CD4-positive, alpha-beta memory T cell (primary cell): ENCODE measurements around the gene DCTN5. TPM values are rescaled to one million over a fixed set of nuclear protein-coding genes. Genes with fewer than 3 reads are reported as not detected.

Experiments used
- CTCF ChIA-PET: fragments of 350-600 bp; sonication (Branson Sonifier 250); formaldehyde crosslinking; loops from one replicate; lab custom pipeline; 2021; ENCODE audit warnings: inconsistent platforms; ENCODE audit not compliant: partially characterized antibody; lab: Charles Lee
- POLR2A ChIA-PET: fragments of 350-600 bp; sonication (Branson Sonifier 250); formaldehyde crosslinking; loops from one replicate; lab custom pipeline; 2021; ENCODE audit not compliant: partially characterized antibody; lab: Charles Lee
- DNase-seq, 5 donors: peaks; one replicate each; pipeline versions ENCODE4 v3.0.0 to v3.0.0-alpha.2; 2020 to 2022; ENCODE audit warnings: mixed read lengths in 1 of 5
- H3K27ac ChIP-seq: one replicate; pipeline ENCODE4 v1.7.0; 2013; ENCODE audit warnings: low read depth, low read length
- H3K27me3 ChIP-seq: 2 replicates; pipeline ENCODE4 v1.7.0; 2013; ENCODE audit warnings: mild to moderate bottlenecking, low read length, moderate library complexity; ENCODE audit not compliant: insufficient read depth
- H3K36me3 ChIP-seq: 2 replicates; pipeline ENCODE4 v1.7.0; 2013; ENCODE audit warnings: mild to moderate bottlenecking, low read length, moderate library complexity; ENCODE audit not compliant: insufficient read depth
- H3K4me1 ChIP-seq: 2 replicates; pipeline ENCODE4 v1.7.0; 2013; ENCODE audit warnings: mild to moderate bottlenecking, low read length, moderate library complexity; ENCODE audit not compliant: insufficient read depth
- H3K4me3 ChIP-seq, 2 donors: one replicate each; pipeline ENCODE4 v1.7.0; 2013; ENCODE audit warnings: low read length in 2 of 2, mild to moderate bottlenecking in 1 of 2
- H3K9me3 ChIP-seq, 2 donors: one replicate each; pipeline ENCODE4 v1.7.0; 2013; ENCODE audit warnings: low read length in 2 of 2, control low read depth in 1 of 2; ENCODE audit not compliant: control insufficient read depth in 1 of 2
- H3K27ac Mint-ChIP-seq, 7 donors: one replicate each; pipeline ENCODE4 v1.8.0; 2020 to 2021; ENCODE audit warnings: mixed read lengths in 7 of 7, mild to moderate bottlenecking in 6 of 7, inconsistent platforms in 3 of 7, moderate library complexity in 3 of 7
- H3K27me3 Mint-ChIP-seq, 2 donors: one replicate each; pipeline ENCODE4 v1.8.0; 2020 to 2021; ENCODE audit warnings: mixed read lengths in 2 of 2
- H3K36me3 Mint-ChIP-seq, 2 donors: one replicate each; pipeline ENCODE4 v1.8.0; 2020 to 2021; ENCODE audit warnings: mixed read lengths in 2 of 2, inconsistent platforms in 1 of 2, mild to moderate bottlenecking in 1 of 2
- H3K4me1 Mint-ChIP-seq, 4 donors: one replicate each; pipeline ENCODE4 v1.8.0; 2020 to 2021; ENCODE audit warnings: mixed read lengths in 4 of 4, mild to moderate bottlenecking in 1 of 4
- H3K4me3 Mint-ChIP-seq, 8 donors: one replicate each; pipeline ENCODE4 v1.8.0; 2020 to 2021; ENCODE audit warnings: mixed read lengths in 8 of 8, mild to moderate bottlenecking in 7 of 8, moderate library complexity in 6 of 8, inconsistent platforms in 3 of 8
- H3K9me3 Mint-ChIP-seq, 8 donors: one replicate each; pipeline ENCODE4 v1.8.0; 2020 to 2021; ENCODE audit warnings: mixed read lengths in 8 of 8, mild to moderate bottlenecking in 5 of 8, inconsistent platforms in 3 of 8, moderate library complexity in 1 of 8
- intact Hi-C: fragments of 100-400 bp; cut with micrococcal nuclease; formaldehyde crosslinking; loops from one replicate; pipeline ENCODE4 v1.15.1; 2023
- polyA plus RNA-seq, 2 donors: library from polyadenylated mRNA; unstranded; fragments of 300-500 nt; fragmentation: Illumina TruSeq; gene quantifications; one replicate each; pipeline ENCODE4 v1.2.3, GENCODE V29; 2021
- total RNA-seq, 2 experiments: library from RNA; stranded (reverse); gene quantifications; one replicate each; pipeline ENCODE4 v1.2.3, GENCODE V29; 2021

Gene DCTN5
- total and polyA plus RNA-seq, 4 experiments from 2014 or later: 55.8 to 60.2 (median 57.7) TPM

GRCh38 chr16:23651943-23652468 is 10.7 kb downstream of the DCTN5 start:
- POLR2A ChIA-PET: no interaction called here
- peak overlapping the region in 2 of 7 donors; percentile 23 to 29 for H3K27ac Mint-ChIP-seq

DNA sequence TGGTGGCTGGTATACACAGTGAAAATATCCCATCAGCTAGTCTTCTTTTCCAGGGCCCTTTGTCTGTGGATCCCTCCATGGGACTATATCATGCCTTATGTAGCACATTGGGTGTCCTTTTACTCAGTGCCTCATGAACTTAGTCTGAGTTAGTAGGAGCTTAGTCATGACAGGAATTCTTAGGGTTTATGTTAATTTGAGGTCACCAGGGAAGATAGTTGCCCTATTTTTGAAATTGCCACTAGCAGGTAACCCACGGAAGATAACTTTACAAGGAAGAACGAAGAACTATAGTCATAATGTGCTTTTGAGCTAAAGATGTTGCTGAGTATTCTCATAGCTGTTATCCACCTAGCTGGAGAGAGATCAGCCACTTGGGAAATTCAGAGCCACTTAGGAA is 22.7 kb downstream of the DCTN5 start:
- Mint-ChIP-seq H3K27ac (no peak overlapping the region), H3K4me1 (peaks cover 0 to 4% (median under 1%) of the 10 kb centered on the region in 4 donors), H3K9me3 (no peaks in the 10 kb centered on the region), H3K4me3 (no peak overlapping the region), H3K36me3 (peaks cover 90 to 95% of the 10 kb centered on the region in 2 donors), H3K27me3 (no peaks in the 10 kb centered on the region)
- no peak for DNase-seq
- Histone ChIP-seq H3K4me3 (no peak overlapping the region), H3K4me1 (no peaks in the 10 kb centered on the region), H3K9me3 (no peaks in the 10 kb centered on the region), H3K36me3 (peaks cover 88% of the 10 kb centered on the region), H3K27me3 (no peaks in the 10 kb centered on the region), H3K27ac (no peak overlapping the region)
- intact Hi-C loops: no loop called here
- ChIA-PET CTCF (interaction anchor here (1.3 to 1.4 kb wide), 2 partner anchors 14 to 67 kb away, joined by 4 to 6 read pairs; no protein-coding TSS in a partner anchor), POLR2A (no interaction called here)

More at GRCh38 chr16:23651943-23652468, 10.7 kb downstream of the DCTN5 start:
- CTCF ChIA-PET: interaction anchor here (0.7 kb wide), 1 partner anchor 16 kb away, joined by 3 read pairs; no protein-coding TSS in a partner anchor
- no peaks in the 10 kb centered on the region for H3K27me3 ChIP-seq
- H3K9me3 ChIP-seq: no peaks in the 10 kb centered on the region
- intact Hi-C loops: no loop called here
- H3K4me3 Mint-ChIP-seq: no peak overlapping the region
- H3K4me1 ChIP-seq: no peaks in the 10 kb centered on the region
- H3K9me3 Mint-ChIP-seq: no peaks in the 10 kb centered on the region
- no peaks in the 10 kb centered on the region for H3K27me3 Mint-ChIP-seq
- H3K36me3 ChIP-seq: peaks cover 9% of the 10 kb centered on the region
- DNase-seq: no peak
- no peak overlapping the region for H3K4me3 ChIP-seq
- H3K27ac ChIP-seq: no peak overlapping the region
- peaks cover 53 to 59% of the 10 kb centered on the region in 2 donors for H3K36me3 Mint-ChIP-seq
- H3K4me1 Mint-ChIP-seq: peaks cover 13 to 27% (median 24%) of the 10 kb centered on the region in 4 donors

DNA sequence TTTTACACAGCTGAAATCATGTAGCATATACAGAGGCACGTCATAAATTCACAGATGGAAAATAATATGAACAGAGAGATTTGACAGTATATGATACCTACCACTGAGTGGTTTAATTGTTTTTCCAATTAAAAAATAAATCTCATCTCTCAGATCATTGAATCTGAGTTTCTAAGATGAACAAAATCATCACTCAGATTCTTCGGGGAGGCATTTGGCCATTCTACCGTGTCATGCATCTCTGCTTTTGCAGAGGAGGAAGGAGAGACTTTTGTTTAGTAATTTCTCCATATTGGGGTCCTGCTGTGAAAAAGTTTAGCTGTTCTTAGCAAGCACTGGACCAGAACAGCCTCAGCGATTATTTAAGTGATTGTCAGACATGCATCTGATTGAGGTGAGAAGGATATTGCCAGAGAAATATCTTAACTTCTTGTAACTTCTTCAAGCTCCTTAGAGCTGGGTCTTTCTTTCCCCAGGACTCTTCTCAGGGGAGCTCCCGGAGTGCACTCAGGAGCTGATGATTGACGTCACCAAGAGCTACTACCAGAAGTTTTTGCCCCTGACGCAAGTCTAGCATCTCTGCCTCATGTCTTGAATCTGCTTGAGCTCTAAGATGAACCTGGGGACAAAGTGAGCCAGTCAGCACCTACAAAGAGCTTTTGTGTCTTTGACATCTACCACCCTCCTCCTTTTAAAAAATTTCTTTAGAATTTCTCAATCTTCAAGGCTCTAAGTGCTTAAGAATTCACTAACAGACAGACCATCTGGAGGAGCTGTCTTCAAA is 25.5 kb downstream of the DCTN5 start:
- Mint-ChIP-seq H3K27me3 (no peaks in the 10 kb centered on the region), H3K9me3 (no peaks in the 10 kb centered on the region), H3K4me3 (no peak overlapping the region), H3K36me3 (peaks cover 88 to 89% of the 10 kb centered on the region in 2 donors), H3K4me1 (peaks cover 0 to 10% (median 0%) of the 10 kb centered on the region in 4 donors), H3K27ac (no peak overlapping the region)
- no peak overlapping the region for H3K4me3 ChIP-seq
- ChIA-PET CTCF (interaction anchor here (0.9 kb wide), 1 partner anchor 11 kb away, joined by 5 read pairs; no protein-coding TSS in a partner anchor), POLR2A (no interaction called here)
- peaks cover 68% of the 10 kb centered on the region for H3K36me3 ChIP-seq
- H3K27me3 ChIP-seq: no peaks in the 10 kb centered on the region
- intact Hi-C loops: no loop called here
- H3K4me1 ChIP-seq: no peaks in the 10 kb centered on the region
- no peak for DNase-seq
- H3K9me3 ChIP-seq: no peaks in the 10 kb centered on the region
- no peak overlapping the region for H3K27ac ChIP-seq

DNA sequence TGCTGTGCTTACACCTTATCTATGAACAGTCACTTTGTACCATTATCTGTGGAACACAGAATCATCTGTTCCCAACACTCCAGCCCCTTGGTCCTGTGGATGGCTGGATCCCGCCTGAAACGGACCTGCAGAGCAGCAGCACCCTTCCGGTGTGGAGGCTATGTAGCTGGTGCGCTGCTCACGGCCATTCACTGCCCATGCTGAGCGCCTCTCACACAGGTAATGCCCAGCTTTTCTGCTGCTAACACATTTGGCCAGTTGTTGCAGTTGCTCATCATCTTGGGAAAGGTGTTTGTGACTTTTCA is 26.0 kb downstream of the DCTN5 start:
- Mint-ChIP-seq H3K9me3 (no peaks in the 10 kb centered on the region), H3K27ac (no peak overlapping the region), H3K27me3 (no peaks in the 10 kb centered on the region), H3K4me3 (no peak overlapping the region), H3K36me3 (peaks cover 85 to 86% of the 10 kb centered on the region in 2 donors), H3K4me1 (peaks cover 0 to 10% (median 0%) of the 10 kb centered on the region in 4 donors)
- Histone ChIP-seq H3K27ac (no peak overlapping the region), H3K9me3 (no peaks in the 10 kb centered on the region), H3K4me3 (no peak overlapping the region), H3K36me3 (peaks cover 62% of the 10 kb centered on the region), H3K27me3 (no peaks in the 10 kb centered on the region), H3K4me1 (no peaks in the 10 kb centered on the region)
- no peak for DNase-seq
- CTCF ChIA-PET: interaction anchor here (0.9 kb wide), 1 partner anchor 10 kb away, joined by 5 read pairs; no protein-coding TSS in a partner anchor
- intact Hi-C loops: no loop called here
- POLR2A ChIA-PET: no interaction called here

- no peak overlapping the region for H3K4me3 ChIP-seq
- POLR2A ChIA-PET: no interaction called here
- no peaks in the 10 kb centered on the region for H3K27me3 Mint-ChIP-seq
- peak overlapping the region in 1 of 7 donors; percentile 29 for H3K27ac Mint-ChIP-seq
- H3K9me3 Mint-ChIP-seq: no peaks in the 10 kb centered on the region
- no peaks in the 10 kb centered on the region for H3K27me3 ChIP-seq
- DNase-seq: no peak
- intact Hi-C loops: no loop called here
- no peaks in the 10 kb centered on the region for H3K4me1 ChIP-seq
- H3K4me3 Mint-ChIP-seq: no peak overlapping the region
- no peak overlapping the region for H3K27ac ChIP-seq
- CTCF ChIA-PET: interaction anchor here (0.8 kb wide), 2 partner anchors 10 to 17 kb away, joined by 3 read pairs; no protein-coding TSS in a partner anchor
- H3K36me3 ChIP-seq: peaks cover 53% of the 10 kb centered on the region
- peaks cover 0 to 10% (median 0%) of the 10 kb centered on the region in 4 donors for H3K4me1 Mint-ChIP-seq
- no peaks in the 10 kb centered on the region for H3K9me3 ChIP-seq
- H3K36me3 Mint-ChIP-seq: peaks cover 77 to 78% of the 10 kb centered on the region in 2 donors
Measured at GRCh38 chr16:23668225-23668624, 27.0 kb downstream of the DCTN5 start.

- CTCF ChIA-PET: interaction anchor here (0.8 kb wide), 1 partner anchor 9 kb away, joined by 3 read pairs; no protein-coding TSS in a partner anchor
- peaks cover 73 to 74% of the 10 kb centered on the region in 2 donors for H3K36me3 Mint-ChIP-seq
- POLR2A ChIA-PET: no interaction called here
Measured at GRCh38 chr16:23668873-23669272, 27.6 kb downstream of the DCTN5 start.

GRCh38 chr16:23670137-23670776 is 29.0 kb downstream of the DCTN5 start:
- Mint-ChIP-seq H3K27ac (peak overlapping the region in 3 of 7 donors; percentile 1 to 58 (median 36)), H3K4me3 (no peak overlapping the region), H3K27me3 (no peaks in the 10 kb centered on the region), H3K36me3 (peaks cover 59 to 60% of the 10 kb centered on the region in 2 donors), H3K4me1 (peaks cover 0 to 10% (median 0%) of the 10 kb centered on the region in 4 donors), H3K9me3 (no peaks in the 10 kb centered on the region)
- intact Hi-C loops: no loop called here
- Histone ChIP-seq H3K27me3 (no peaks in the 10 kb centered on the region), H3K4me1 (no peaks in the 10 kb centered on the region), H3K36me3 (peaks cover 38% of the 10 kb centered on the region), H3K4me3 (no peak overlapping the region), H3K27ac (no peak overlapping the region), H3K9me3 (no peaks in the 10 kb centered on the region)
- CTCF ChIA-PET: no interaction called here
- POLR2A ChIA-PET: no interaction called here
- no peak for DNase-seq

More at GRCh38 chr16:23668873-23669272, 27.6 kb downstream of the DCTN5 start:
- H3K9me3 ChIP-seq: no peaks in the 10 kb centered on the region
- intact Hi-C loops: no loop called here
- Mint-ChIP-seq H3K4me3 (no peak overlapping the region), H3K9me3 (no peaks in the 10 kb centered on the region), H3K4me1 (peaks cover 0 to 10% (median 0%) of the 10 kb centered on the region in 4 donors), H3K27me3 (no peaks in the 10 kb centered on the region), H3K27ac (no peak overlapping the region)
- no peak overlapping the region for H3K27ac ChIP-seq
- no peak overlapping the region for H3K4me3 ChIP-seq
- H3K27me3 ChIP-seq: no peaks in the 10 kb centered on the region
- no peaks in the 10 kb centered on the region for H3K4me1 ChIP-seq
- peaks cover 50% of the 10 kb centered on the region for H3K36me3 ChIP-seq
- DNase-seq: no peak
